PFSK-1 (cell line): ENCODE data around the gene KCNB1.

Source experiments
- FOXP2 ChIP-seq: optimal IDR thresholded peaks from 2 replicates; pipeline ENCODE3; 2011; ENCODE audit warnings: borderline replicate concordance, control low read depth, inconsistent platforms; ENCODE audit not compliant: insufficient read depth; ENCODE audit errors: extremely low read length, extremely low read depth
- POLR2AphosphoS5 ChIP-seq: IDR thresholded peaks from 2 replicates; pipeline ENCODE4 v1.6.1; 2012; ENCODE audit warnings: low read depth, mild to moderate bottlenecking, control low read depth, low read length, moderate library complexity
- SIN3A ChIP-seq: IDR thresholded peaks from 2 replicates; pipeline ENCODE4 v1.6.1; 2012; ENCODE audit warnings: mild to moderate bottlenecking, low read length, moderate library complexity, borderline replicate concordance; ENCODE audit not compliant: insufficient read depth
- TAF1 ChIP-seq: IDR thresholded peaks from 2 replicates; pipeline ENCODE4 v1.6.1; 2012; ENCODE audit warnings: low read length, control low read depth, borderline replicate concordance; ENCODE audit not compliant: insufficient read depth
- TF ChIP-seq, protein P1 (sequence below), 2 experiments: IDR thresholded peaks; 2 replicates each; pipeline versions ENCODE4 v1.6.1 to v1.8.0; 2011 to 2012; ENCODE audit warnings: low read depth in 2 of 2, low read length in 2 of 2, control low read depth in 1 of 2, inconsistent platforms in 1 of 2, mild to moderate bottlenecking in 1 of 2, moderate library complexity in 1 of 2; ENCODE audit not compliant: insufficient read depth in 1 of 2

DNA sequence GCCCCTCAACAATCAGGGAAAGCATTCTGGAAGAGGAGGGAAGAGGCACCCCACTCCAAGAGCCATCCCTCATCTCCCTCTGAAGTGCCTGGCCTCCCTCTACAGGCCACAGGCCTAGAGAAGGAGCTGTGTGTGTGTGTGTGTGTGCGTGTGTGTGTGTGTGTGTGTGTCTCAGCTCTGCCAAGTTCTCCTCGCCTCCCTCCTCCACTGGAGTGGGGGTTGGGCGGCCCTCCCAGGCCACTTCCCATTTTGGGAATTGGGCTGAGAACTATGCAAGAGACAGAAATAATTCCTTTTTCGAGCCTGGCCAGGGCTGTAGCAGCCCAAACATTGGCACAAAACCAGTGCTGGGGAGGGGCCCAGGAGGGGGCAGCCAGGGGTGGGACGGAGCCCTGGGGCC is 35.7 kb downstream of the KCNB1 start:
- no peak for TF ChIP-seq TAF1
- TF ChIP-seq, protein P1, sequence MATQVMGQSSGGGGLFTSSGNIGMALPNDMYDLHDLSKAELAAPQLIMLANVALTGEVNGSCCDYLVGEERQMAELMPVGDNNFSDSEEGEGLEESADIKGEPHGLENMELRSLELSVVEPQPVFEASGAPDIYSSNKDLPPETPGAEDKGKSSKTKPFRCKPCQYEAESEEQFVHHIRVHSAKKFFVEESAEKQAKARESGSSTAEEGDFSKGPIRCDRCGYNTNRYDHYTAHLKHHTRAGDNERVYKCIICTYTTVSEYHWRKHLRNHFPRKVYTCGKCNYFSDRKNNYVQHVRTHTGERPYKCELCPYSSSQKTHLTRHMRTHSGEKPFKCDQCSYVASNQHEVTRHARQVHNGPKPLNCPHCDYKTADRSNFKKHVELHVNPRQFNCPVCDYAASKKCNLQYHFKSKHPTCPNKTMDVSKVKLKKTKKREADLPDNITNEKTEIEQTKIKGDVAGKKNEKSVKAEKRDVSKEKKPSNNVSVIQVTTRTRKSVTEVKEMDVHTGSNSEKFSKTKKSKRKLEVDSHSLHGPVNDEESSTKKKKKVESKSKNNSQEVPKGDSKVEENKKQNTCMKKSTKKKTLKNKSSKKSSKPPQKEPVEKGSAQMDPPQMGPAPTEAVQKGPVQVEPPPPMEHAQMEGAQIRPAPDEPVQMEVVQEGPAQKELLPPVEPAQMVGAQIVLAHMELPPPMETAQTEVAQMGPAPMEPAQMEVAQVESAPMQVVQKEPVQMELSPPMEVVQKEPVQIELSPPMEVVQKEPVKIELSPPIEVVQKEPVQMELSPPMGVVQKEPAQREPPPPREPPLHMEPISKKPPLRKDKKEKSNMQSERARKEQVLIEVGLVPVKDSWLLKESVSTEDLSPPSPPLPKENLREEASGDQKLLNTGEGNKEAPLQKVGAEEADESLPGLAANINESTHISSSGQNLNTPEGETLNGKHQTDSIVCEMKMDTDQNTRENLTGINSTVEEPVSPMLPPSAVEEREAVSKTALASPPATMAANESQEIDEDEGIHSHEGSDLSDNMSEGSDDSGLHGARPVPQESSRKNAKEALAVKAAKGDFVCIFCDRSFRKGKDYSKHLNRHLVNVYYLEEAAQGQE (IDR thresholded peaks at IDR 0.05; ENCODE audit: insufficient read depth in 1 of 2, low read depth in 2 of 2, low read length in 2 of 2): no peak
- no peak for TF ChIP-seq SIN3A
- TF ChIP-seq POLR2AphosphoS5: no peak
- no peak for TF ChIP-seq FOXP2
